Measurements from ENCODE around the gene SBNO2. TPM values are rescaled to one million over a fixed set of nuclear protein-coding genes. Genes with fewer than 3 reads are reported as not detected.

The SBNO2 gene
- total RNA-seq, 1 donor from 2014 or later = 40.9 TPM

- H3K4me1 Mint-ChIP-seq (ENCODE audit: low read depth) = peaks cover 6% of the 10 kb centered on the region
- DNase-seq (ENCODE audit: low spot score, unreplicated experiment) = no peak
- peak overlapping the region; percentile 24 for H3K27ac Mint-ChIP-seq
- H3K4me3 Mint-ChIP-seq (ENCODE audit: low read depth) = no peak overlapping the region
- H3K9me3 Mint-ChIP-seq (ENCODE audit: low read depth) = no peaks in the 10 kb centered on the region
- H3K36me3 Mint-ChIP-seq (ENCODE audit: insufficient read depth) = peaks cover 4% of the 10 kb centered on the region
- no peak for TF ChIP-seq CTCF (IDR thresholded peaks at IDR 0.05; ENCODE audit: unreplicated experiment)
- no peaks in the 10 kb centered on the region for H3K27me3 Mint-ChIP-seq
Measured at GRCh38 chr19:1216756-1217155, 42.7 kb upstream of the SBNO2 start.

GRCh38 chr19:1214862-1215731 is 41.0 kb upstream of the SBNO2 start:
- Mint-ChIP-seq H3K27me3 (no peaks in the 10 kb centered on the region), H3K4me1 (ENCODE audit: low read depth) (peaks cover 7% of the 10 kb centered on the region), H3K36me3 (ENCODE audit: insufficient read depth) (peaks cover 7% of the 10 kb centered on the region), H3K9me3 (ENCODE audit: low read depth) (no peaks in the 10 kb centered on the region), H3K27ac (no peak overlapping the region), H3K4me3 (ENCODE audit: low read depth) (no peak overlapping the region)
- DNase-seq (ENCODE audit: low spot score, unreplicated experiment) = no peak
- TF ChIP-seq CTCF (IDR thresholded peaks at IDR 0.05; ENCODE audit: unreplicated experiment) = no peak

GRCh38 chr19:1214299-1214861 is 40.3 kb upstream of the SBNO2 start:
- Mint-ChIP-seq H3K4me3 (ENCODE audit: low read depth) (no peak overlapping the region), H3K9me3 (ENCODE audit: low read depth) (no peaks in the 10 kb centered on the region), H3K27ac (no peak overlapping the region), H3K4me1 (ENCODE audit: low read depth) (peaks cover 9% of the 10 kb centered on the region), H3K27me3 (no peaks in the 10 kb centered on the region), H3K36me3 (ENCODE audit: insufficient read depth) (peaks cover 8% of the 10 kb centered on the region)
- DNase-seq (ENCODE audit: low spot score, unreplicated experiment) = no peak
- no peak for TF ChIP-seq CTCF (IDR thresholded peaks at IDR 0.05; ENCODE audit: unreplicated experiment)

- no peaks in the 10 kb centered on the region for H3K9me3 Mint-ChIP-seq (ENCODE audit: low read depth)
- H3K4me1 Mint-ChIP-seq (ENCODE audit: low read depth) = peaks cover 9% of the 10 kb centered on the region
- peak overlapping the region; percentile 92 for H3K27ac Mint-ChIP-seq
- peaks cover 8% of the 10 kb centered on the region for H3K36me3 Mint-ChIP-seq (ENCODE audit: insufficient read depth)
- H3K27me3 Mint-ChIP-seq = no peaks in the 10 kb centered on the region
- H3K4me3 Mint-ChIP-seq (ENCODE audit: low read depth) = no peak overlapping the region
- no peak for DNase-seq (ENCODE audit: low spot score, unreplicated experiment)
- no peak for TF ChIP-seq CTCF (IDR thresholded peaks at IDR 0.05; ENCODE audit: unreplicated experiment)
Measured at GRCh38 chr19:1213391-1214286, 39.6 kb upstream of the SBNO2 start.
